K562 (cell line): ENCODE results near the gene IPO7. TPM values are rescaled to one million over a fixed set of nuclear protein-coding genes. Genes with fewer than 3 reads are reported as not detected.
A peak's percentile ranks its signal among the peaks of the same experiment; 100 is the strongest.

Experiments used
- FOXK2 ChIP-seq, 2 experiments: fragments of 450-650 bp; IDR thresholded peaks in 1 of 2; conservative IDR thresholded peaks in 1 of 2; 2 replicates each; pipeline ENCODE4 v1.6.1; 2016; ENCODE audit warnings: low read depth in 2 of 2, mild to moderate bottlenecking in 1 of 2
- LEF1 ChIP-seq: fragments of 450-650 bp; IDR thresholded peaks from 2 replicates; pipeline ENCODE4 v1.6.1; 2016; ENCODE audit warnings: mild to moderate bottlenecking
- MYC ChIP-seq, 2 experiments: fragments of 250-450 bp in 1 of 2; sonication (Bioruptor Pico) in 1 of 2; IDR thresholded peaks; 2 replicates each; pipeline versions ENCODE4 v1.5.1 to v1.6.1; 2012 to 2021; ENCODE audit warnings: low read depth in 2 of 2, borderline replicate concordance in 1 of 2, improper control_type of control experiment in 1 of 2, low read length in 1 of 2, mild to moderate bottlenecking in 1 of 2, moderate library complexity in 1 of 2
- NFE2L1 ChIP-seq: fragments of 450-650 bp; IDR thresholded peaks from 2 replicates; pipeline ENCODE4 v1.6.1; 2016; ENCODE audit warnings: missing genetic modification characterization, low read depth, mild to moderate bottlenecking, missing compliant biosample characterization, moderate library complexity, borderline replicate concordance
- POLR2AphosphoS5 ChIP-seq: IDR thresholded peaks from 2 replicates; pipeline ENCODE4 v1.6.1; 2011; ENCODE audit warnings: mild to moderate bottlenecking, low read depth, low read length, moderate library complexity; ENCODE audit not compliant: control insufficient read depth, insufficient read depth
- POLR3G ChIP-seq: IDR thresholded peaks from 2 replicates; pipeline ENCODE4 v1.6.1; 2011; ENCODE audit not compliant: insufficient read length, insufficient replicate concordance; ENCODE audit errors: extremely low read depth
- POU5F1 ChIP-seq: fragments of 150-350 bp; IDR thresholded peaks from 2 replicates; pipeline ENCODE4 v1.6.1; 2014; ENCODE audit warnings: borderline replicate concordance, low read length, low read depth, mild to moderate bottlenecking; ENCODE audit not compliant: partially characterized antibody
- SMARCE1 ChIP-seq: fragments of 450-650 bp; IDR thresholded peaks from 2 replicates; pipeline ENCODE4 v1.7.1; 2016; ENCODE audit warnings: mild to moderate bottlenecking
- ZNF324 ChIP-seq: fragments of 250-450 bp; sonication (Bioruptor Pico); IDR thresholded peaks from 2 replicates; pipeline ENCODE4 v1.4.0; 2020; ENCODE audit warnings: mild to moderate bottlenecking
- polyA plus RNA-seq, 8 experiments: library from polyadenylated mRNA; depleted of rRNA in 4 of 8; stranded (reverse) in 5 of 8; unstranded in 3 of 8; fragments of >200 nt; fragmentation: Nextera tagmentation in 2 of 8; fragmentation: Illumina TruSeq in 1 of 8; extraction: Ambion mirVana in 2 of 8; extraction: Trizol in 1 of 8; gene quantifications; 2 replicates each; pipeline versions ENCODE4 v1.2.1 to v1.2.3, GENCODE V29; 2011 to 2014; ENCODE audit warnings: inconsistent platforms in 1 of 8, missing spikeins in 1 of 8
- total RNA-seq, 7 experiments: library from RNA; depleted of rRNA in 6 of 7; stranded (reverse); fragments of >200 nt in 6 of 7; fragmentation: Illumina TruSeq in 2 of 7; extraction: Trizol in 2 of 7; gene quantifications; 2 replicates each; pipeline versions ENCODE4 v1.2.1 to v1.2.3, GENCODE V29; 2011 to 2021; ENCODE audit warnings: low replicate concordance in 1 of 7
- TF ChIP-seq, protein P1 (sequence below): fragments of 450-650 bp; IDR thresholded peaks from 2 replicates; pipeline ENCODE4 v1.6.1; 2016; ENCODE audit warnings: antibody characterized with exemption
- TF ChIP-seq, protein P2 (sequence below): fragments of 250-450 bp; sonication (Bioruptor Pico); IDR thresholded peaks from 2 replicates; pipeline ENCODE4 v1.5.0; 2022; ENCODE audit warnings: mild to moderate bottlenecking
- TF ChIP-seq, protein P3 (sequence below): fragments of 450-650 bp; IDR thresholded peaks from 2 replicates; pipeline ENCODE4 v1.6.1; 2018; ENCODE audit not compliant: partially characterized antibody
- TF ChIP-seq, protein P4 (sequence below): fragments of 250-450 bp; sonication (Bioruptor Pico); IDR thresholded peaks from 2 replicates; pipeline ENCODE4 v1.4.0; 2020; ENCODE audit warnings: mild to moderate bottlenecking, moderate library complexity

Gene IPO7
- total and polyA plus RNA-seq, 9 of the 15 experiments (the other 6 are each of a cell fraction or from before 2014, with no cell fraction given), result 23.6 to 138 (median 110) TPM

DNA sequence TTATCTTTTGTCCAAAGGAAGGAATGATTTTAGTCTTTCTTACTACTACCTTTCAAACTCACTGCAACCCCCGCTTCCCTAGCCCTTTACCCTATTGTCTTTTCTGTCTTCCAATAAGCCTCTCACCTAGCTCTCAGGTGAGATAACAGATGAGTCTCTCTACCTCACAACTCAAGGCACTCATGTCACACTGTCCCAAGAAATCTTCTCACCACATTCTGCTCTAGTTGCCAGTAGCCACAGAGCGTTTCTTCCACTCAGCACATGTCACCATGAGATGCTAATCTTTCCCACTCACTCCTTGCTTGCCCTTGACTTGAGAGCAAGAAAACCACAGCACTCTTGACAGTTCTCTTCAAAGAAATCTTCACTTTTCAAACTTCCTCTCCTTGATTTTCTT lies 37.4 kb upstream of the IPO7 start (continued):
- TF ChIP-seq, protein P1, sequence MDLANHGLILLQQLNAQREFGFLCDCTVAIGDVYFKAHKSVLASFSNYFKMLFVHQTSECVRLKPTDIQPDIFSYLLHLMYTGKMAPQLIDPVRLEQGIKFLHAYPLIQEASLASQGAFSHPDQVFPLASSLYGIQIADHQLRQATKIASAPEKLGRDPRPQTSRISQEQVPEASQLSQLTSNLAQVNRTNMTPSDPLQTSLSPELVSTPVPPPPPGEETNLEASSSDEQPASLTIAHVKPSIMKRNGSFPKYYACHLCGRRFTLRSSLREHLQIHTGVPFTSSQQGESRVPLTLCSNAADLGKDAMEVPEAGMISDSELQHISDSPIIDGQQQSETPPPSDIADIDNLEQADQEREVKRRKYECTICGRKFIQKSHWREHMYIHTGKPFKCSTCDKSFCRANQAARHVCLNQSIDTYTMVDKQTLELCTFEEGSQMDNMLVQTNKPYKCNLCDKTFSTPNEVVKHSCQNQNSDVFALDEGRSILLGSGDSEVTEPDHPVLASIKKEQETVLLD, result no peak
- peak; percentile 83 for TF ChIP-seq MYC (IDR thresholded peaks at IDR 0.05; ENCODE audit: low read depth, low read length)
- TF ChIP-seq MYC (CRISPR knock-in tag; IDR thresholded peaks at IDR 0.05; ENCODE audit: borderline replicate concordance, low read depth), result no peak
- TF ChIP-seq POU5F1, result no peak
- no peak for TF ChIP-seq POLR2AphosphoS5
- TF ChIP-seq, protein P2, sequence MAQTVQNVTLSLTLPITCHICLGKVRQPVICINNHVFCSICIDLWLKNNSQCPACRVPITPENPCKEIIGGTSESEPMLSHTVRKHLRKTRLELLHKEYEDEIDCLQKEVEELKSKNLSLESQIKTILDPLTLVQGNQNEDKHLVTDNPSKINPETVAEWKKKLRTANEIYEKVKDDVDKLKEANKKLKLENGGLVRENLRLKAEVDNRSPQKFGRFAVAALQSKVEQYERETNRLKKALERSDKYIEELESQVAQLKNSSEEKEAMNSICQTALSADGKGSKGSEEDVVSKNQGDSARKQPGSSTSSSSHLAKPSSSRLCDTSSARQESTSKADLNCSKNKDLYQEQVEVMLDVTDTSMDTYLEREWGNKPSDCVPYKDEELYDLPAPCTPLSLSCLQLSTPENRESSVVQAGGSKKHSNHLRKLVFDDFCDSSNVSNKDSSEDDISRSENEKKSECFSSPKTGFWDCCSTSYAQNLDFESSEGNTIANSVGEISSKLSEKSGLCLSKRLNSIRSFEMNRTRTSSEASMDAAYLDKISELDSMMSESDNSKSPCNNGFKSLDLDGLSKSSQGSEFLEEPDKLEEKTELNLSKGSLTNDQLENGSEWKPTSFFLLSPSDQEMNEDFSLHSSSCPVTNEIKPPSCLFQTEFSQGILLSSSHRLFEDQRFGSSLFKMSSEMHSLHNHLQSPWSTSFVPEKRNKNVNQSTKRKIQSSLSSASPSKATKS, result no peak
- peak; percentile 52; the same call in 1 of the 2 replicates for TF ChIP-seq LEF1
- TF ChIP-seq, protein P3, sequence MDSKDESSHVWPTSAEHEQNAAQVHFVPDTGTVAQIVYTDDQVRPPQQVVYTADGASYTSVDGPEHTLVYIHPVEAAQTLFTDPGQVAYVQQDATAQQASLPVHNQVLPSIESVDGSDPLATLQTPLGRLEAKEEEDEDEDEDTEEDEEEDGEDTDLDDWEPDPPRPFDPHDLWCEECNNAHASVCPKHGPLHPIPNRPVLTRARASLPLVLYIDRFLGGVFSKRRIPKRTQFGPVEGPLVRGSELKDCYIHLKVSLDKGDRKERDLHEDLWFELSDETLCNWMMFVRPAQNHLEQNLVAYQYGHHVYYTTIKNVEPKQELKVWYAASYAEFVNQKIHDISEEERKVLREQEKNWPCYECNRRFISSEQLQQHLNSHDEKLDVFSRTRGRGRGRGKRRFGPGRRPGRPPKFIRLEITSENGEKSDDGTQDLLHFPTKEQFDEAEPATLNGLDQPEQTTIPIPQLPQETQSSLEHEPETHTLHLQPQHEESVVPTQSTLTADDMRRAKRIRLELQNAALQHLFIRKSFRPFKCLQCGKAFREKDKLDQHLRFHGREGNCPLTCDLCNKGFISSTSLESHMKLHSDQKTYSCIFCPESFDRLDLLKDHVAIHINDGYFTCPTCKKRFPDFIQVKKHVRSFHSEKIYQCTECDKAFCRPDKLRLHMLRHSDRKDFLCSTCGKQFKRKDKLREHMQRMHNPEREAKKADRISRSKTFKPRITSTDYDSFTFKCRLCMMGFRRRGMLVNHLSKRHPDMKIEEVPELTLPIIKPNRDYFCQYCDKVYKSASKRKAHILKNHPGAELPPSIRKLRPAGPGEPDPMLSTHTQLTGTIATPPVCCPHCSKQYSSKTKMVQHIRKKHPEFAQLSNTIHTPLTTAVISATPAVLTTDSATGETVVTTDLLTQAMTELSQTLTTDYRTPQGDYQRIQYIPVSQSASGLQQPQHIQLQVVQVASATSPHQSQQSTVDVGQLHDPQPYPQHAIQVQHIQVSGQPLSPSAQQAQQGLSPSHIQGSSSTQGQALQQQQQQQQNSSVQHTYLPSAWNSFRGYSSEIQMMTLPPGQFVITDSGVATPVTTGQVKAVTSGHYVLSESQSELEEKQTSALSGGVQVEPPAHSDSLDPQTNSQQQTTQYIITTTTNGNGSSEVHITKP, result no peak
- TF ChIP-seq, protein P4, sequence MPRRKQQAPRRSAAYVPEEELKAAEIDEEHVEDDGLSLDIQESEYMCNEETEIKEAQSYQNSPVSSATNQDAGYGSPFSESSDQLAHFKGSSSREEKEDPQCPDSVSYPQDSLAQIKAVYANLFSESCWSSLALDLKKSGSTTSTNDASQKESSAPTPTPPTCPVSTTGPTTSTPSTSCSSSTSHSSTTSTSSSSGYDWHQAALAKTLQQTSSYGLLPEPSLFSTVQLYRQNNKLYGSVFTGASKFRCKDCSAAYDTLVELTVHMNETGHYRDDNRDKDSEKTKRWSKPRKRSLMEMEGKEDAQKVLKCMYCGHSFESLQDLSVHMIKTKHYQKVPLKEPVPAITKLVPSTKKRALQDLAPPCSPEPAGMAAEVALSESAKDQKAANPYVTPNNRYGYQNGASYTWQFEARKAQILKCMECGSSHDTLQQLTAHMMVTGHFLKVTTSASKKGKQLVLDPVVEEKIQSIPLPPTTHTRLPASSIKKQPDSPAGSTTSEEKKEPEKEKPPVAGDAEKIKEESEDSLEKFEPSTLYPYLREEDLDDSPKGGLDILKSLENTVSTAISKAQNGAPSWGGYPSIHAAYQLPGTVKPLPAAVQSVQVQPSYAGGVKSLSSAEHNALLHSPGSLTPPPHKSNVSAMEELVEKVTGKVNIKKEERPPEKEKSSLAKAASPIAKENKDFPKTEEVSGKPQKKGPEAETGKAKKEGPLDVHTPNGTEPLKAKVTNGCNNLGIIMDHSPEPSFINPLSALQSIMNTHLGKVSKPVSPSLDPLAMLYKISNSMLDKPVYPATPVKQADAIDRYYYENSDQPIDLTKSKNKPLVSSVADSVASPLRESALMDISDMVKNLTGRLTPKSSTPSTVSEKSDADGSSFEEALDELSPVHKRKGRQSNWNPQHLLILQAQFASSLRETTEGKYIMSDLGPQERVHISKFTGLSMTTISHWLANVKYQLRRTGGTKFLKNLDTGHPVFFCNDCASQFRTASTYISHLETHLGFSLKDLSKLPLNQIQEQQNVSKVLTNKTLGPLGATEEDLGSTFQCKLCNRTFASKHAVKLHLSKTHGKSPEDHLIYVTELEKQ (CRISPR knock-in tag), result no peak
- TF ChIP-seq FOXK2 (conservative IDR thresholded peaks at IDR 0.05 in 1 of 2, IDR thresholded peaks at IDR 0.05 in 1 of 2; ENCODE audit: low read depth in 2 of 2), result no peak
- TF ChIP-seq NFE2L1 (tag), result no peak
- no peak for TF ChIP-seq POLR3G
- no peak for TF ChIP-seq ZNF324
- TF ChIP-seq SMARCE1, result peak; percentile 81
